Activated CD4-positive, alpha-beta T cell treated with anti-CD3 and anti-CD28 coated beads for 4 hours (primary cell): ENCODE data around the gene PTPRO.

Source experiments
- DNase-seq, 2 donors: peaks; one replicate each; pipeline ENCODE4 v3.0.0-alpha.2; 2020

The PTPRO gene

GRCh38 chr12:15575671-15576541, 253.6 kb downstream of the PTPRO start:
- DNase-seq = no peak

DNA sequence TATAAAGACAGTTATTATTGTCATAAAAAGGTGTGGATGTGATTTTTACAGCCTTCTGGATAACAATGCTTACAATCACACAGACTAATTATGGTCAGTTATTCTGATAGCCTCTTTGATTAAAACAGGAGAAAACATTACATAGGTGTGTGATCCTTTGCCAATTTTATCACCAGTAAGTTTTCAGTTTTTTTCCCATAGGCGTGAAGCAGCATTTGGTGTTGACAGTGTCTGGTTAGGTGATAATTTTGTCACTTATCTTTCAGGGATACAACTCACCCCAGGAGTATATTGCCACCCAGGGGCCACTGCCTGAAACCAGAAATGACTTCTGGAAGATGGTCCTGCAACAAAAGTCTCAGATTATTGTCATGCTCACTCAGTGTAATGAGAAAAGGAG, 258.1 kb downstream of the PTPRO start:
- DNase-seq = peak; percentile 19 to 23

DNA sequence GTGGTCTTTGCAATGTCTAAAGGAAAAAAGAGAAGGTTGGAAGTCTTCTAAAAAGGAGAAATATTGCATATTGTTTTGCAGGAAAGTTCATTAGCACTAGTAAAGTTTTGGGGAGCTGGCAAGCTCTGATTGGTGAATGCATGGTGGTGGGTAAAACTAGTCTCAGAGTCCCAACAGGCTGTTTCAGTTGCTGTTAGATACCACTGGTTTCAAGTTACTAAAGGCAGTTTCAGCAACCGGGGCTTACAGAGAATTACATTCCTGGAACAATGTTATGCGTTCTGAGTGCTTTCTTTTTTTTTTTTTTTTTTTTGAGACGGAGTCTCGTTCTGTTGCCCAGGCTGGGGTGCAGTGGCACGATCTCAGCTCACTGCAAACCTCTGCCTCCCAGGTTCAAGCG, 258.7 kb downstream of the PTPRO start:
- DNase-seq = no peak

DNA sequence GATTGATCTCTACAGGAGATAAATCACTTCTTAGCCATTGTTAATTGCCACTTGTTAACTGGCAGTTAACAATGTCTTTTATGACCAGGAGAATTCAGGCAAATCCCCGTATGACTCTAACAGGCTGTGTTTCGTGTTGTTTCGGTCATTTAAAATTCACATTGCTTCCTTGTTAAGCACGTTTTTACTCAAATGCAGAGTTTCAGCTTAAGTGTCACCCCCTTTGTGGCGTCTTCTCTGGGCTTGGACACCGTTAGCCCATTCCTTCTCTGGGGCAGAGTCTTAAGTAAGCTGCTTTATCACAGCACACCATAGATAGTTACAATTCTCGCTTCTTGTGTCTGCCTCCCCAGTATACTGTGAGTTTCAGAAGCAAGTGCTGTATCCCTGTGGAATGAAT, 261.5 kb downstream of the PTPRO start:
- no peak for DNase-seq

DNA sequence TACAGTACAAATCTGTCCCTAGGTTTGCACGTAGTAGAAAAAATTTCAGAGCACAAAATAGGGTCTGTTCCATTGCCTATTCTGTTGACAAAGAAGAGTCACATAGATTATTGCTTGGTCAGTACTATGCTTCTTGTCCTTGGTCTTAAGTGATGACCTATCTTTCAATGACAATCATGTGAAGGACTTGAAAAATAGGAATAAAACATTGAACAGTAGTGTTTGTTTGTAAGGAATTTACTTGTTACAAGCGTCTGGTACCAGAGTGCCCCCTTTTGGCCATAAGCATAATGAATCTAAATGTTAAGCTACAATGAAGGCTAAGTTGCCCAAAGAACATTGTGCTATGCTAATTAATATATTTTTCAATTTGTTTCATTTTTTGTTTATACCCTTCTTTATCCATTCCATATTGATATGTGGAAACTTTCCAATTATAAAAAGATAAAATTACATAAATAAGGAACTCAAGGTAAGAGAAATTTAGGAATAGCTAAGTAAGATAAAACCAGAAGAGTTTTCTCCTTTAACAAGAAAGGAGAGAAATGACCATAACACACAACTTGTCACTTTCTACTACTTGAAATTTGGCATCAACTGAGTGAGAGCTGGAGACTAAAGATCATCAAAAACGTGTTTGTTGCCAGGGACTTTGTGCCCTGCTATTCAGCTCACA, 262.2 kb downstream of the PTPRO start:
- DNase-seq = peak; percentile 35 to 39

- DNase-seq = no peak
Measured at GRCh38 chr12:15589328-15590032, 267.2 kb downstream of the PTPRO start.

- DNase-seq = peak; percentile 42 to 53
Measured at GRCh38 chr12:15590180-15590826, 268.0 kb downstream of the PTPRO start.

DNA sequence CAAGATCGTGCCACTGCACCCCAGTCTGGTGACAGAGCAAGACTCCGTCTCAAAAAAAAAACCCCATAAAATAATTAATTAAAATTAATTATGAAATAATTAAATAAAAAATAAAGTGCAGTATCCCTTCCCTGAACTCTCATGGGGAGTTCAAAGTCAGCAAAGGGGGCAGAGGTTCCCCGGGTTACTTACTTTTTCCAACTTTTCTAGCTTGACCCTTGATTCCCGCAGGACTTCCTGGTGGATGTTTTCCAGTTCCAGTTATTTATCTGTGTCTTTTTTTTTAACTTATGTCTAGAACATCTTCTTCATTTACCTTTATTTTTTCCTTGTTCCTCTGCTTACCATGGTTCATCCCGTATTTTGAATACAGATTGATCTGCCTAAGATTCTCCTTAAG, 269.5 kb downstream of the PTPRO start:
- DNase-seq = no peak

GRCh38 chr12:15592934-15593333, 270.6 kb downstream of the PTPRO start:
- DNase-seq = no peak

DNA sequence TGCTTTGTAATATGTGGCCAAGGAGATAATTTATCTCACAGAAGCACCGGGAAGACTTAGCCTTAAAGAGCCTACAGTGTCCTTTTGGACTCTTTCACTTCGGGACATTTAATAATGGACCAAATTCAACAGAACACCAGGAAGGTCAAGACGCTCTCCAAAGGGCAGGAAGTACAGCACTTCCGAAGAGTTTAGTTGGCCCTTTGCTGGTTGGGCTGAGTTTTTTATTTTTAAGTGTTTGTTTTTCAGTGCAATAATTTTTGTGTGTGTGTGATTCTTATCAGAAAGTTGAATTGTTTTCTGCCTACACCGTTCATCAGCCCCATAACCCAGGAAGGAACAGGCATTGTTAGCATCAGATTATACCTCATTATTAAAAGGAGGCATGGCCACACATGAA, 273.9 kb downstream of the PTPRO start:
- no peak for DNase-seq

- no peak for DNase-seq
Measured at GRCh38 chr12:15597125-15597830, 275.0 kb downstream of the PTPRO start.

GRCh38 chr12:15599266-15600037, 277.1 kb downstream of the PTPRO start:
- DNase-seq = no peak

DNA sequence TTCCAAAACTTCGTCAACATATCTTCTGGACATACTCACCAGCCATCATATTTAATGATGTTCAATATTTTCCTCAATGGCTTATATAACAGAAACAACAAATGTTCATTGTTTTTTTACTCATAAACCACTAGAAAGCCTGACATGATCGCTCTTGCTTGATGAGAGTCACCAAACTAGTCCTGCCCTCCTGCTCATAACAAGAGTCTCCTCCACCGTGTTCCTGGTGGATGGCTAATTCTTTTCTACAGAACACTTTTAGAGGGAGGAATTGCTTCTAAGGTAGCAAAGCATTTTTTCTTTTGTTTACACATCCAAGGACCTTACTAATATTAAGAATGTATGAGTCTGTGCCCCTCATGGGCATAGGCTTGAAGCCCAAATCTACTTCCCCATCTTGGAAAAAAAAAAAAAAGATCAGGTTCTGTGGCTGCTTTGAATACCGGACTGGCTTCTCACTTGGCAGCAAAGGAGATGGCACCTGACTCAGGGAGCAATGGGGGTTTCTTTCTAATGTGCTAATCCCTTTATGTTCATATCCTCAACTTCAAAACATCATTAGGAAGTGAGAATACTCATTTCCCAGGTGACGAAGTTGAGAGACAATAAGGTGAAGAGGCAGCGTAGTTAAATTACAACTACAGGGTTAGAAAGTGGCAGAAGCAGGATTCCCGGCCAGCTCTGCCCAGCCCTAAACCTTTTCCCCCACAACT, 278.1 kb downstream of the PTPRO start:
- DNase-seq = no peak

DNA sequence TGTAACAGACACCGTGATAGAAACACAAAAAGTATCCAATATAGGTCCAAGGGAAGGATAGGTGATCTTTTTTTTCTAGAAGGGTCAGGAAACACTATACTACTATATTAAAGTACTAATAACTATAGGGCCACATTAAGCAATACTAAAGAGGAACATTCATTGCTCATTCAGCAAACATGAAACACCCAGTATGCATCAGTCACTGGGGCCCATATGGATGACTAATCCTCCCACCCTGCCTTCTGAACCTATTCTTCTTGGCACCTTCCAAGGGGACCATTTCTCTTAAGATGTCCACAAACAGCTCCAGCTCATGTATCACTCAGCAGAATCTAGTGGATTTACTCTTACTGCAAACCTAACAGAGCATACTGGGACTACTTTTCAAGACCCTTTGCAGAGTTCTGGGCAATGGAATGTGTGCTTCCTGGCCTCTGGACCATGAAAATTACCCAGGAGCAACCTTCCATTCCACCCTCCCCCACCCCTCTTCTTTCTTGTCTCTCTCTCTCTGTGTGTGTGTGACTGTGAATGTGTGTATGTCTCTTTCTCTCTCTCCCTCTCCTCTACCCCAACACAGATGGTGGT, 279.0 kb downstream of the PTPRO start:
- no peak for DNase-seq

DNA sequence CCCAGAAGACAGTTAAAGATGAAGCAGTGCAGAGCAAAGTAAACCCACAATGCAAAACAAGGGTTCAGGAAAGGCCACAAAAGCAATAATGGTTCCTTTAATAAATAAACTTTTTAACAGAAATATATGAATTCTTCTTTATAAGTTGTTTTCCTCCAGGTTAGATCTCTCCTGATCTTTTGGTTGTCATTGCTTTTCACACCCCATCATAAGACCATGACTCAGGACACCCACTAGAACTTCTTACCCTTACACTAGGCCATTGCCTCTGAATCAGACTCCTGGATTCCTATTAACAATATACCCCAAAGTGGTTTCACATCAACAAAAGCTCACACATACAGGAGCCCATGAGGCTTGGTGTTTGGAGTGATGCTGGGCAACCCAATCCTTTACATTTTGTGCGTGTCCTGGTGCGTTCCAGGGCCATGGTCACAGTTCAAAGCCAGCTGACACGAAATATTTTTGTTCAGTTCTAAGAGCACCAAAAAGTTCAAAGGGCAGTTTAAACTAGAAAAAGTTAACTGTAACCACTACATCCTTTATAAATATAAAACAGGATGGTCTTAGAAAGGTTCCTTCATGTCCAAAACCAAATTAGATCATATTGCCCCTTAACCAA, 279.9 kb downstream of the PTPRO start:
- no peak for DNase-seq

DNA sequence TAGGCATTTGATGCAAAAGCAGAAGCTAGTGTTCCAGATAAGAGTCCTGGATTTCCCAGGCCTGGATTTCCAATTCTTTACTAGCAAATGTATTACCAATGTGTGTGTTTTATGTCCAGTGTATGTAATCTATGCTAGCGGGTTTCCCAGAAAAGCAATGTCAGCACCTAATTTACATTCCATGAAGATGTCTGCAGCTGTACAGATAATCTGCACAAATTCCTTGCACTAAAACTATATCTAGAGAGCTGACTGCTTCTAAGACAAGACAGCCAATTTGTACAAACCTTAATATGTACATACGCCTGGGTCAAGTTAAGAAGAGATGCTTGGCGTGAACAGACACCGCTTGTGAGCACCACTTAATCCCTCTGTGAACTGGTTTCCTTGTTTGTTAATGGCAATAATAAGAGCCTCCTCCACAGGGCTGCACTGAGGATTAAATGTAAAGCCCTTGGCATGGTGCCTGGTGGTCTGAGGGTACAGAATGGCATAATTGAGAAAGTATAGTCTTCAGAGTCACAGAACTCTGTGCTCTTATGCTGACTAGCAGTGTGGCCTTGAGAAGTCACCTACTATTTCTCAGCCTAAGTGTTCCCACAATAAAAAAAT, 281.3 kb downstream of the PTPRO start:
- DNase-seq = no peak

DNA sequence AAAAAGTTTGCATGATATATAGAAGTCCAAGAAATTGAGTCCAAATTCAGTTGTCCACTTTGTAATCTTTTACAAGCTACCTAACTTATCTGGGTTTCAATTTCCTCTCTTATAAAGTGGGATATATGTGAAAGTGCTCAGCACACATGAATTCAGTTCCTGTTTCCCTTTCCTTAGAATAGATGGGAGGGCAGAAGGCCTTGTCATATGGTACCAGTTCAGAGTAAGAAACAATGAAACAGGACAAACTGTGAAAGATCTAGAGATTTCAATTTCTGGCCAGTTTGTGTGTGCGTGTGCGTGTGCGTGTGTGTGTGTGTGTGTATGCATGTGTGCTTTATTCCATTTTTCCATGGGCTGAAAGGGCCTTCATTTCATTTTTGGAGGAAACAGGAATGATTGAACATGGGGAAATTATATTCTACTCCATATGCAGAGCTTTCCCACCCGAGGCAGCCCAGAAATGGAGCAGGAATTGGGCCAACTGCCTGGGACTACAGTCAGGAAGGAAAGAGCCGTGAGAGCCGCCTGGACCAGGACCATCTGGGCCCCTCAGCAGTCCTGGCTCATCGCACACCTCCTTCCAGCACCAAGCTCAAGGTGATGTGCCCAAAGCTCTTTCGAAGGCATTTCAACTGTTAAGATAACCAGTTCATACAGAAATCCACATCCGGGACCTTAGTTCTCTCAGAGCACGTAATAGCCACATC, 283.7 kb downstream of the PTPRO start:
- no peak for DNase-seq

DNA sequence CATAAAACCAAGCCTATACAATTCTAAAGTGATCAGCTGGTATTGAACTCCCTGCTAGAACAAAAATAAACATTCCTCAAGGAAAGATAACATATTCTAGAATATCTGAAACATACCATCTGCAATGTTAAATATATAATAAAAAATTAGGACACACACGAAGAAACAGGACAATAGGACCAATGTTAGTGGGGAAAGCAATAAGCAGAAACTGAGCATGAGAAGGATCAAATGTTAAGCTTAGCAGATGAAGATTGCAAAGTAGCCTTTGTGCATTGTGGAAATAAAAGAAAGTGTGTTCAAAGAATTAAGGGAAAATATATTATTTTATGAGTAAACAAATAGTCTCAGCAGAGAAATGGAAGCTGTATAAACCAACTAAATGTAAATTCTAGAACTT, 286.1 kb downstream of the PTPRO start:
- no peak for DNase-seq

DNA sequence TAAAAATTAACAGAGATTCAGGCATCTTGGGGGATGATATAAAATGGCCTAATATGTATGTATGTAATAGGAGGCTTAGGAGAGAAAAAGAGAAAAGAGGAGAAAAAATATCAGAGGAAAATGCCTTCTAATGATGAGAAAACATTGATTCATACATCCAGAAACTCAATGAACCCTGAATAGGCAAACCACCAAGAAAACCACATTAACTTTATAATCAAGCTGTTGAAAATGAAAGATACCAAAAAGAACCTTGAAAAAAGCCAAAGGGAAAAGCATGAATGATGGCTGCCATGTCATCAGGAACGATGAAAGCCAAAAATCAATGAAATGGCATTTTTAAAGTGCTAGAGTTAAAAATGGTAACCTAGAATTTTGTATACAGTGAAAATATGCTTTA, 286.6 kb downstream of the PTPRO start:
- no peak for DNase-seq
